ENCODE results near the gene ZMYND8.

The ZMYND8 gene

DNA sequence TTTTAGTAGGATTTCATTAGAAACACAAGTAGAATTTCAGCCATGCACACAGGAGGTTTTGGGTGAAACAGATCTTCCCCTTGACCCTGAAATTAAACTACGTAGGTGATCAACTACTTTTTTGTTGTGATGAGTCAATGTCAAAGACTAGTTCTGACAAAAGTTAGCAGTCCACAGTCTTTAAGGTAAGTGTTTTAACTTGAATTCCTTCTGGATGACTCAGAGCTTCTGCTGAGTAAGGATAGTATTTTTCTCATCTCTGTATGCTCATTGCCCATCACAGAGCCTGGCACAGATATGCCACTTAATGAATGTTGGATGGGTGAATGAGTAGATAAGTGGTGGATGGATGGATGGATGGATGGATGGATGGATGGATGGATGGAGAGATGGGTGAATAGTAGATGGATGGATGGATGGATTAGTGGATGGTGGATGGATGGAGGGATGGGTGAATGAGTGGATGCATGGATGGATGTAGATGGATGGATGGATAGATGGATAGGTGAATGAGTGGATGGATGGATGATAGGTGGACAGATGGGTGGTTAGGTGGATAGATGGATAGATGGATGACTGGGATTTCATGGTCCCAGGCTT lies 165.3 kb downstream of the ZMYND8 start:
- DNase-seq: no peak
- TF ChIP-seq, protein P1, sequence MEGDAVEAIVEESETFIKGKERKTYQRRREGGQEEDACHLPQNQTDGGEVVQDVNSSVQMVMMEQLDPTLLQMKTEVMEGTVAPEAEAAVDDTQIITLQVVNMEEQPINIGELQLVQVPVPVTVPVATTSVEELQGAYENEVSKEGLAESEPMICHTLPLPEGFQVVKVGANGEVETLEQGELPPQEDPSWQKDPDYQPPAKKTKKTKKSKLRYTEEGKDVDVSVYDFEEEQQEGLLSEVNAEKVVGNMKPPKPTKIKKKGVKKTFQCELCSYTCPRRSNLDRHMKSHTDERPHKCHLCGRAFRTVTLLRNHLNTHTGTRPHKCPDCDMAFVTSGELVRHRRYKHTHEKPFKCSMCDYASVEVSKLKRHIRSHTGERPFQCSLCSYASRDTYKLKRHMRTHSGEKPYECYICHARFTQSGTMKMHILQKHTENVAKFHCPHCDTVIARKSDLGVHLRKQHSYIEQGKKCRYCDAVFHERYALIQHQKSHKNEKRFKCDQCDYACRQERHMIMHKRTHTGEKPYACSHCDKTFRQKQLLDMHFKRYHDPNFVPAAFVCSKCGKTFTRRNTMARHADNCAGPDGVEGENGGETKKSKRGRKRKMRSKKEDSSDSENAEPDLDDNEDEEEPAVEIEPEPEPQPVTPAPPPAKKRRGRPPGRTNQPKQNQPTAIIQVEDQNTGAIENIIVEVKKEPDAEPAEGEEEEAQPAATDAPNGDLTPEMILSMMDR (IDR thresholded peaks at IDR 0.05): no peak
- H3K27ac ChIP-seq: no peak overlapping the region
- peaks cover 0 to 4% (median 1%) of the 10 kb centered on the region in 4 donors for H3K4me1 ChIP-seq
- no peak overlapping the region for H3K4me3 ChIP-seq
- intact Hi-C loops (cut with DNase I; ENCODE audit: low total_unique reads): no loop called here
- no peaks in the 10 kb centered on the region for H3K9me3 ChIP-seq
- no peaks in the 10 kb centered on the region for H3K36me3 ChIP-seq
- no peaks in the 10 kb centered on the region for H3K27me3 ChIP-seq

DNA sequence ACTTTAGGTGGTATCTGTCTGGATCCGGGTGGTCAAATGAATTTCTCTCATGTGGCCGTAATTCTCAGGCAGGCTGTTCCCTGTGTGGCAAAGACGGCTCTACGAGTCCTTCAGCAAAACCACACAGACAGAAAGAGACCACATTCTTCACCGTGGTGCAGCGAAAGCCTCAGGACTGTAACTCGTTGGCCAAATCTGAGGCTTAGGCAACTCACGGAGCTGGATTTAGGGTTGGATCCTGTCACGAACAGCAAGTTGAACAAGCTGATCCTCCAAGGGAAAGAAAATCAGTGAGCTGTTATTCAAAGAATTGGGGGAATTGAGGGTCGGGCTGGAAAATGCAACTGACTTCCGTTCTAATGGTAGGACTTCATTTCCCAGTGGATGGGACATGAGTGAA lies 167.4 kb downstream of the ZMYND8 start:
- no peaks in the 10 kb centered on the region for H3K27me3 ChIP-seq
- H3K9me3 ChIP-seq: no peaks in the 10 kb centered on the region
- H3K36me3 ChIP-seq: no peaks in the 10 kb centered on the region
- no peak overlapping the region for H3K27ac ChIP-seq
- H3K4me1 ChIP-seq: peaks cover 0 to 4% (median 0%) of the 10 kb centered on the region in 4 donors
- no peak for DNase-seq
- intact Hi-C loops (cut with DNase I; ENCODE audit: low total_unique reads): no loop called here
- H3K4me3 ChIP-seq: peak overlapping the region in 1 of 2 donors; percentile 32
- TF ChIP-seq, protein P1 (IDR thresholded peaks at IDR 0.05): no peak

DNA sequence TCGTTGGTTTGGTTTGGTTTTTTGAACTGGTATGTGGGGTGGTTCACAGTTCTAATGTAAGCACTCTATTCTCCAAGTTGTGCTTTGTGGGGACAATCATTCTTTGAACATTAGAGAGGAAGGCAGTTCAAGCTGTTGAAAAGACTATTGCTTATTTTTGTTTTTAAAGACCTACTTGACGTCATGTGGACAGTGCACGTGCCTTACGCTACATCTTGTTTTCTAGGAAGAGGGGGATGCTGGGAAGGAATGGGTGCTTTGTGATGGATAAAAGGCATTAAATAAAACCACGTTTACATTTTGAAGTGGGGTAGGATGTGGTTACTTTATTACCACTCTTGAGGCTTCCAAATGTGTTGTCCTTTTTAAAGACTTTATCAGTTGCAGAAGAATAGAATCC lies 168.0 kb downstream of the ZMYND8 start:
- no peaks in the 10 kb centered on the region for H3K36me3 ChIP-seq
- peak overlapping the region in 1 of 2 donors; percentile 32 for H3K4me3 ChIP-seq
- DNase-seq: no peak
- H3K9me3 ChIP-seq: no peaks in the 10 kb centered on the region
- peaks cover 0 to 4% (median 0%) of the 10 kb centered on the region in 4 donors for H3K4me1 ChIP-seq
- H3K27me3 ChIP-seq: no peaks in the 10 kb centered on the region
- TF ChIP-seq, protein P1 (IDR thresholded peaks at IDR 0.05): no peak
- H3K27ac ChIP-seq: no peak overlapping the region
- intact Hi-C loops (cut with DNase I; ENCODE audit: low total_unique reads): no loop called here

DNA sequence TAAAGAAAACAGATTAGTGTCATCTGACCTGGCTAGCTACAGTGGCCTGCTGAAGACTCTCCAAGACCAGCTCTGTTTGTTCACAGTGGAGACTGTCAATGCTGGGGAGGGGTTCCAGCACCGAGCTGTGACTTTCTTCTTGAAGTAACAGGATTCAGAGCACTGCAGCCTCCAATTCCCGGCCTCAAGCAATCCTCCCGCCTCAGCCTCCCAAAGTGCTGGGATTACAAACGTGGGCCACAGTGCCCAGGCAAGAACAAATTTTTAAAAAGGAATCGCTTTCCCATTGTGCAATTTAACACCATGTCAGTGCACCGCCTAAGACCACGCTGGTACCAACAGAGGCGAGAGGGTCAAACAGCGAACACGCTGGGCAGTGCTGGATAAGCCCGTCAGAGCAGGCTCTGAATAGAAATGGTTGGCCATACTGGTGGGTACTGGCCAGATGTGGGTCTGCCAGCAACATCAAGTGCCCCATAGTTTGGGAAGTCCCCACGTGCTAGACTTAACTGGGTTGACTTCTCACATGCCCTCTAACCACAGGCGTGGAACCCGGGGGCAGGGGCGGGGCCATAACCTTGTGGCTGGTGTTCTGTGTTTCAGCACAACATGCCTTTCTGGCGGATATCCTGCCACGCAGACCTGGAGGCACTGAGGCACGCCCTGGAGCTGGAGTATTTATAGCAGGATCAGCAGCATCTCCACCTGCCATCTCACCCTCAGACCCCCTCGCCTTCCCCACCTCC lies 168.9 kb downstream of the ZMYND8 start:
- intact Hi-C loops (cut with DNase I; ENCODE audit: low total_unique reads): no loop called here
- Histone ChIP-seq H3K4me3 (no peak overlapping the region), H3K9me3 (no peaks in the 10 kb centered on the region), H3K27ac (no peak overlapping the region), H3K4me1 (peaks cover 0 to 4% (median 0%) of the 10 kb centered on the region in 4 donors), H3K36me3 (no peaks in the 10 kb centered on the region), H3K27me3 (no peaks in the 10 kb centered on the region)
- no peak for DNase-seq
- TF ChIP-seq, protein P1 (IDR thresholded peaks at IDR 0.05): no peak

DNA sequence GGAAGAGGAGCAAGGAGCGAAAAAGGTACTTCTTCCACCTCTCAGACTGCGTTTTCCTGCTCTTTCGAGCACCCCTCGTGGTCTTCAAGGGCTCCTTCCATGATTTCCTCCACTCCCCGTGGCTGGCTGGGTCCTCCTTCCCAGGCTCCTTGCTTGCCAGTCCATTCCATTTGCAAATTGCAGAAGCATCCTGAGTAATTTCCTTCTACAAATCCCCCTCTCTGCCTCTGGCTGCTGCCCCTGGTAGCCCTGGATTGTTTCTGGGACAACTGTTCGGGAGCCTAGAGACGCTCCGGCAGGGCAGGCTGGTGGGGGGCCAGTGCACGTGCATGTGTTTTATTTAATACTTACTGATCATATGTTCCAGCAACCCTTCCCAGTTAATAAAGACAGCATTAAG lies 173.1 kb downstream of the ZMYND8 start:
- intact Hi-C loops (cut with DNase I; ENCODE audit: low total_unique reads): no loop called here
- TF ChIP-seq, protein P1 (IDR thresholded peaks at IDR 0.05): no peak
- DNase-seq: no peak
- H3K4me1 ChIP-seq: no peaks in the 10 kb centered on the region
- H3K4me3 ChIP-seq: no peak overlapping the region
- no peak overlapping the region for H3K27ac ChIP-seq
- H3K36me3 ChIP-seq: peaks cover 0 to 9% (median 0%) of the 10 kb centered on the region in 3 donors
- H3K27me3 ChIP-seq: no peaks in the 10 kb centered on the region
- no peaks in the 10 kb centered on the region for H3K9me3 ChIP-seq
